Uterus (tissue), 2 donors: ENCODE results near the gene VPS11.

ENCODE experiments used
- CTCF ChIP-seq, 4 experiments: fragments of 200-600 bp in 2 of 4; fragments of 450-650 bp in 2 of 4; sonication (generic) in 2 of 4; IDR thresholded peaks; one replicate each; pipeline ENCODE4 v1.5.1; 2016 to 2019; ENCODE audit warnings: antibody characterized with exemption in 4 of 4, mild to moderate bottlenecking in 2 of 4, moderate library complexity in 1 of 4
- POLR2A ChIP-seq, 2 donors: fragments of 450-650 bp; IDR thresholded peaks; one replicate each; pipeline ENCODE4 v1.6.1; 2016; ENCODE audit warnings: antibody characterized with exemption in 2 of 2, mild to moderate bottlenecking in 1 of 2, moderate library complexity in 1 of 2

- TF ChIP-seq CTCF (IDR thresholded peaks at IDR 0.05) (peak in 2 of 4 experiments; percentile 20 to 26), POLR2A (IDR thresholded peaks at IDR 0.05) (peak in 1 of 2 donors; percentile 43)
Measured at GRCh38 chr11:119084663-119085436, 17.2 kb downstream of the VPS11 start, which contains the start of gene HMBS.
